K562 (cell line): ENCODE results near the gene ANXA9. TPM values are rescaled to one million over a fixed set of nuclear protein-coding genes. Genes with fewer than 3 reads are reported as not detected.

Experiments used
- ATAC-seq: fragments of 200-7000 bp; cut with Tn5 transposase; 3 replicates; pipeline ENCODE4 v1.9.1; 2020; ENCODE audit warnings: moderate library complexity
- BruUV-seq: library from RNA; stranded (reverse); fragments of 400-500 nt; replicated peaks from 2 replicates; lab custom pipeline; 2021; lab: Mats Ljungman, UMichigan
- CTCF ChIA-PET: fragments of 300-600 bp; formaldehyde crosslinking; extraction: SDS; loops from one replicate; lab custom pipeline; 2021; ENCODE audit warnings: low intra/inter-chr PET ratio; lab: Yijun Ruan, JAX
- POLR2A ChIA-PET: fragments of 300-600, 350-650 bp; sonication (Branson Sonifier 250); formaldehyde crosslinking; extraction: SDS; loops from one replicate; lab custom pipeline; 2021; ENCODE audit warnings: antibody characterized with exemption, inconsistent platforms; lab: Yijun Ruan, JAX
- DNase-seq, 4 experiments: peaks; one replicate each; pipeline versions ENCODE4 v3.0.0 to v3.0.0-alpha.2; 2011 to 2018; ENCODE audit warnings: low spot score in 3 of 4, mixed read lengths in 3 of 4; ENCODE audit errors: extremely low read depth in 1 of 4
- FAIRE-seq: peaks from 2 replicates; lab custom pipeline; 2011; peaks lifted over from hg19 to GRCh38; lab: Jason Lieb, UNC
- H2AFZ ChIP-seq: 2 replicates; pipeline ENCODE4 v1.6.0; 2011; ENCODE audit warnings: low read depth, low read length, control low read depth, inconsistent platforms
- H3K27ac ChIP-seq: fragments of 200-600 bp; 3 replicates; pipeline ENCODE4 v1.8.0; 2011; ENCODE audit warnings: low read depth, mild to moderate bottlenecking, control low read depth, inconsistent platforms, low read length, moderate library complexity, mixed read lengths; ENCODE audit errors: extremely low read depth
- H3K27me3 ChIP-seq, 2 experiments: fragments of 300-600 bp in 1 of 2; 2 replicates in 1 of 2; 3 replicates in 1 of 2; pipeline versions ENCODE4 v1.6.0 to v1.8.0; 2011; ENCODE audit warnings: inconsistent platforms in 2 of 2, low read length in 2 of 2, mild to moderate bottlenecking in 1 of 2, mixed read lengths in 1 of 2, moderate library complexity in 1 of 2; ENCODE audit not compliant: control insufficient read depth in 2 of 2, insufficient read depth in 2 of 2
- H3K36me3 ChIP-seq: fragments of 300-600 bp; 3 replicates; pipeline ENCODE4 v1.8.0; 2011; ENCODE audit warnings: mild to moderate bottlenecking, low read length, inconsistent platforms; ENCODE audit not compliant: control insufficient read depth, insufficient read depth
- H3K4me1 ChIP-seq, 2 experiments: fragments of 200-600 bp in 1 of 2; replicated peaks in 1 of 2; 2 replicates in 1 of 2; 3 replicates in 1 of 2; pipeline versions ENCODE4 v1.5.1 to v1.8.0; 2011; ENCODE audit warnings: inconsistent platforms in 2 of 2, low read length in 2 of 2, mild to moderate bottlenecking in 1 of 2, mixed read lengths in 1 of 2, moderate library complexity in 1 of 2; ENCODE audit not compliant: control insufficient read depth in 2 of 2, insufficient read depth in 2 of 2
- H3K4me2 ChIP-seq: 2 replicates; pipeline ENCODE4 v1.6.1; 2011; ENCODE audit warnings: low read length, control low read depth, inconsistent platforms, mixed read lengths; ENCODE audit not compliant: insufficient read depth
- H3K4me3 ChIP-seq: fragments of 200-600 bp; sonication (generic), shearing (Covaris generic); 2 replicates; pipeline ENCODE4 v1.5.1; 2016; ENCODE audit warnings: control low read depth, inconsistent platforms
- H3K79me2 ChIP-seq: fragments of 200-600 bp; 3 replicates; pipeline ENCODE4 v1.8.0; 2011; ENCODE audit warnings: low read length, inconsistent platforms; ENCODE audit not compliant: control insufficient read depth, insufficient read depth
- H3K9ac ChIP-seq, 2 experiments: 2 replicates each; pipeline versions ENCODE4 v1.6.0 to v1.6.1; 2011; ENCODE audit warnings: low read depth in 2 of 2, low read length in 2 of 2, control low read depth in 1 of 2, inconsistent platforms in 1 of 2, mild to moderate bottlenecking in 1 of 2, mixed read lengths in 1 of 2; ENCODE audit not compliant: insufficient read depth in 1 of 2
- H3K9me1 ChIP-seq: one replicate; pipeline ENCODE4 v1.6.0; 2011; ENCODE audit warnings: inconsistent platforms, mild to moderate bottlenecking, low read length, moderate library complexity; ENCODE audit not compliant: control insufficient read depth, insufficient read depth
- H3K9me3 ChIP-seq: replicated peaks from 2 replicates; pipeline ENCODE4 v1.5.1; 2011; ENCODE audit warnings: low read depth, low read length, inconsistent platforms; ENCODE audit not compliant: control insufficient read depth, insufficient read depth
- H4K20me1 ChIP-seq: replicated peaks from 2 replicates; pipeline ENCODE4 v1.6.1; 2011; ENCODE audit warnings: low read length, inconsistent platforms, mixed read lengths; ENCODE audit not compliant: control insufficient read depth, insufficient read depth
- GABPB1 ChIP-seq: sonication (generic); formaldehyde crosslinking; IDR thresholded peaks from 2 replicates; pipeline ENCODE4 v1.8.0; 2022; ENCODE audit warnings: mild to moderate bottlenecking, missing genetic modification reagents
- POLR2A ChIP-seq: fragments of 450-650 bp; conservative IDR thresholded peaks from 2 replicates; pipeline ENCODE4 v1.6.1; 2016
- POLR2AphosphoS5 ChIP-seq: IDR thresholded peaks from 2 replicates; pipeline ENCODE4 v1.6.1; 2011; ENCODE audit warnings: mild to moderate bottlenecking, low read depth, low read length, moderate library complexity; ENCODE audit not compliant: control insufficient read depth, insufficient read depth
- POLR2B ChIP-seq: fragments of 450-650 bp; IDR thresholded peaks from 2 replicates; pipeline ENCODE4 v1.6.1; 2018; ENCODE audit warnings: low read depth; ENCODE audit not compliant: partially characterized antibody
- WGBS: fragments of 100-300 bp; shearing (Covaris generic); methylation state at CpG from one replicate; pipeline ENCODE4 v1.1.6; 2016; ENCODE audit warnings: low coverage, mixed read lengths; ENCODE audit not compliant: insufficient coverage; ENCODE audit errors: missing lambda C conversion rate; 5-methylcytosine and 5-hydroxymethylcytosine counted together
- in situ Hi-C: fragments of 300-500 bp; cut with MboI; formaldehyde crosslinking; loops from 4 replicates; pipeline ENCODE4 v1.15.0; 2018; ENCODE audit warnings: inconsistent platforms, mixed read lengths
- intact Hi-C: fragments of 100-400 bp; cut with micrococcal nuclease; formaldehyde crosslinking; loops from 2 replicates; pipeline ENCODE4 v1.14.2; 2022
- polyA plus RNA-seq, 8 experiments: library from polyadenylated mRNA; depleted of rRNA in 4 of 8; stranded (reverse) in 5 of 8; unstranded in 3 of 8; fragments of >200 nt; fragmentation: Nextera tagmentation in 2 of 8; fragmentation: Illumina TruSeq in 1 of 8; extraction: Ambion mirVana in 2 of 8; extraction: Trizol in 1 of 8; gene quantifications; 2 replicates each; pipeline versions ENCODE4 v1.2.1 to v1.2.3, GENCODE V29; 2011 to 2014; ENCODE audit warnings: inconsistent platforms in 1 of 8, missing spikeins in 1 of 8
- total RNA-seq, 7 experiments: library from RNA; depleted of rRNA in 6 of 7; stranded (reverse); fragments of >200 nt in 6 of 7; fragmentation: Illumina TruSeq in 2 of 7; extraction: Trizol in 2 of 7; gene quantifications; 2 replicates each; pipeline versions ENCODE4 v1.2.1 to v1.2.3, GENCODE V29; 2011 to 2021; ENCODE audit warnings: low replicate concordance in 1 of 7
- TF ChIP-seq, protein P1 (sequence below): fragments of 200-600 bp; sonication (generic); IDR thresholded peaks from one replicate; pipeline ENCODE4 v1.6.1; 2012; ENCODE audit warnings: mild to moderate bottlenecking, low read depth, low read length, inconsistent platforms

The ANXA9 gene
- total and polyA plus RNA-seq, 9 of the 15 experiments (the other 6 are each of a cell fraction or from before 2014, with no cell fraction given), result 0.24 to 1.6 (median 0.57) TPM

GRCh38 chr1:150963321-150964163 is 18.6 kb upstream of the ANXA9 start:
- H4K20me1 ChIP-seq, result peaks cover 7% of the 10 kb centered on the region; the same call in 1 of the 2 replicates
- BruUV-seq, result no TSS peak
- H3K27me3 ChIP-seq, result no peaks in the 10 kb centered on the region
- intact Hi-C loops, result no loop called here
- H3K4me1 ChIP-seq, result peaks cover 0 to 4% of the 10 kb centered on the region in 2 experiments; a peak in 2 of 5 replicates
- DNase-seq (no peak), ATAC-seq (no peak; the same call in 2 of the 3 replicates), FAIRE-seq (no peak)
- TF ChIP-seq POLR2A, result peak; percentile 20
- peak; percentile 45 for TF ChIP-seq POLR2B
- no peak for TF ChIP-seq GABPB1
- TF ChIP-seq, protein P1, sequence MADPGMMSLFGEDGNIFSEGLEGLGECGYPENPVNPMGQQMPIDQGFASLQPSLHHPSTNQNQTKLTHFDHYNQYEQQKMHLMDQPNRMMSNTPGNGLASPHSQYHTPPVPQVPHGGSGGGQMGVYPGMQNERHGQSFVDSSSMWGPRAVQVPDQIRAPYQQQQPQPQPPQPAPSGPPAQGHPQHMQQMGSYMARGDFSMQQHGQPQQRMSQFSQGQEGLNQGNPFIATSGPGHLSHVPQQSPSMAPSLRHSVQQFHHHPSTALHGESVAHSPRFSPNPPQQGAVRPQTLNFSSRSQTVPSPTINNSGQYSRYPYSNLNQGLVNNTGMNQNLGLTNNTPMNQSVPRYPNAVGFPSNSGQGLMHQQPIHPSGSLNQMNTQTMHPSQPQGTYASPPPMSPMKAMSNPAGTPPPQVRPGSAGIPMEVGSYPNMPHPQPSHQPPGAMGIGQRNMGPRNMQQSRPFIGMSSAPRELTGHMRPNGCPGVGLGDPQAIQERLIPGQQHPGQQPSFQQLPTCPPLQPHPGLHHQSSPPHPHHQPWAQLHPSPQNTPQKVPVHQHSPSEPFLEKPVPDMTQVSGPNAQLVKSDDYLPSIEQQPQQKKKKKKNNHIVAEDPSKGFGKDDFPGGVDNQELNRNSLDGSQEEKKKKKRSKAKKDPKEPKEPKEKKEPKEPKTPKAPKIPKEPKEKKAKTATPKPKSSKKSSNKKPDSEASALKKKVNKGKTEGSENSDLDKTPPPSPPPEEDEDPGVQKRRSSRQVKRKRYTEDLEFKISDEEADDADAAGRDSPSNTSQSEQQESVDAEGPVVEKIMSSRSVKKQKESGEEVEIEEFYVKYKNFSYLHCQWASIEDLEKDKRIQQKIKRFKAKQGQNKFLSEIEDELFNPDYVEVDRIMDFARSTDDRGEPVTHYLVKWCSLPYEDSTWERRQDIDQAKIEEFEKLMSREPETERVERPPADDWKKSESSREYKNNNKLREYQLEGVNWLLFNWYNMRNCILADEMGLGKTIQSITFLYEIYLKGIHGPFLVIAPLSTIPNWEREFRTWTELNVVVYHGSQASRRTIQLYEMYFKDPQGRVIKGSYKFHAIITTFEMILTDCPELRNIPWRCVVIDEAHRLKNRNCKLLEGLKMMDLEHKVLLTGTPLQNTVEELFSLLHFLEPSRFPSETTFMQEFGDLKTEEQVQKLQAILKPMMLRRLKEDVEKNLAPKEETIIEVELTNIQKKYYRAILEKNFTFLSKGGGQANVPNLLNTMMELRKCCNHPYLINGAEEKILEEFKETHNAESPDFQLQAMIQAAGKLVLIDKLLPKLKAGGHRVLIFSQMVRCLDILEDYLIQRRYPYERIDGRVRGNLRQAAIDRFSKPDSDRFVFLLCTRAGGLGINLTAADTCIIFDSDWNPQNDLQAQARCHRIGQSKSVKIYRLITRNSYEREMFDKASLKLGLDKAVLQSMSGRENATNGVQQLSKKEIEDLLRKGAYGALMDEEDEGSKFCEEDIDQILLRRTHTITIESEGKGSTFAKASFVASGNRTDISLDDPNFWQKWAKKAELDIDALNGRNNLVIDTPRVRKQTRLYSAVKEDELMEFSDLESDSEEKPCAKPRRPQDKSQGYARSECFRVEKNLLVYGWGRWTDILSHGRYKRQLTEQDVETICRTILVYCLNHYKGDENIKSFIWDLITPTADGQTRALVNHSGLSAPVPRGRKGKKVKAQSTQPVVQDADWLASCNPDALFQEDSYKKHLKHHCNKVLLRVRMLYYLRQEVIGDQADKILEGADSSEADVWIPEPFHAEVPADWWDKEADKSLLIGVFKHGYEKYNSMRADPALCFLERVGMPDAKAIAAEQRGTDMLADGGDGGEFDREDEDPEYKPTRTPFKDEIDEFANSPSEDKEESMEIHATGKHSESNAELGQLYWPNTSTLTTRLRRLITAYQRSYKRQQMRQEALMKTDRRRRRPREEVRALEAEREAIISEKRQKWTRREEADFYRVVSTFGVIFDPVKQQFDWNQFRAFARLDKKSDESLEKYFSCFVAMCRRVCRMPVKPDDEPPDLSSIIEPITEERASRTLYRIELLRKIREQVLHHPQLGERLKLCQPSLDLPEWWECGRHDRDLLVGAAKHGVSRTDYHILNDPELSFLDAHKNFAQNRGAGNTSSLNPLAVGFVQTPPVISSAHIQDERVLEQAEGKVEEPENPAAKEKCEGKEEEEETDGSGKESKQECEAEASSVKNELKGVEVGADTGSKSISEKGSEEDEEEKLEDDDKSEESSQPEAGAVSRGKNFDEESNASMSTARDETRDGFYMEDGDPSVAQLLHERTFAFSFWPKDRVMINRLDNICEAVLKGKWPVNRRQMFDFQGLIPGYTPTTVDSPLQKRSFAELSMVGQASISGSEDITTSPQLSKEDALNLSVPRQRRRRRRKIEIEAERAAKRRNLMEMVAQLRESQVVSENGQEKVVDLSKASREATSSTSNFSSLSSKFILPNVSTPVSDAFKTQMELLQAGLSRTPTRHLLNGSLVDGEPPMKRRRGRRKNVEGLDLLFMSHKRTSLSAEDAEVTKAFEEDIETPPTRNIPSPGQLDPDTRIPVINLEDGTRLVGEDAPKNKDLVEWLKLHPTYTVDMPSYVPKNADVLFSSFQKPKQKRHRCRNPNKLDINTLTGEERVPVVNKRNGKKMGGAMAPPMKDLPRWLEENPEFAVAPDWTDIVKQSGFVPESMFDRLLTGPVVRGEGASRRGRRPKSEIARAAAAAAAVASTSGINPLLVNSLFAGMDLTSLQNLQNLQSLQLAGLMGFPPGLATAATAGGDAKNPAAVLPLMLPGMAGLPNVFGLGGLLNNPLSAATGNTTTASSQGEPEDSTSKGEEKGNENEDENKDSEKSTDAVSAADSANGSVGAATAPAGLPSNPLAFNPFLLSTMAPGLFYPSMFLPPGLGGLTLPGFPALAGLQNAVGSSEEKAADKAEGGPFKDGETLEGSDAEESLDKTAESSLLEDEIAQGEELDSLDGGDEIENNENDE, result no peak
- TF ChIP-seq POLR2AphosphoS5, result peak; percentile 23; the same call in 1 of the 2 replicates
- no peak overlapping the region for H3K9ac ChIP-seq
- in situ Hi-C loops, result no loop called here
- CTCF ChIA-PET, result no interaction called here
- H3K9me3 ChIP-seq, result no peaks in the 10 kb centered on the region
- POLR2A ChIA-PET, result interaction anchor here (0.6 to 5.6 kb wide), 7 partner anchors 8 to 237 kb away, joined by 3 to 58 read pairs (median 3); partner anchors contain the start of gene CERS2
- no peak overlapping the region for H3K27ac ChIP-seq
- peaks cover 5% of the 10 kb centered on the region for H3K79me2 ChIP-seq
- no peaks in the 10 kb centered on the region for H3K9me1 ChIP-seq
- no peak overlapping the region for H3K4me3 ChIP-seq
- peaks cover 95% of the 10 kb centered on the region for H3K36me3 ChIP-seq
- WGBS, result 85% methylated on average over 10 of the region's 10 CpGs
- no peak overlapping the region for H2AFZ ChIP-seq
- no peak overlapping the region for H3K4me2 ChIP-seq
